Measurements from ENCODE around the gene CAPRIN2.

CAPRIN2 gene

GRCh38 chr12:30757316-30757715, 2.6 kb upstream of the CAPRIN2 start:
- no peak for DNase-seq

DNA sequence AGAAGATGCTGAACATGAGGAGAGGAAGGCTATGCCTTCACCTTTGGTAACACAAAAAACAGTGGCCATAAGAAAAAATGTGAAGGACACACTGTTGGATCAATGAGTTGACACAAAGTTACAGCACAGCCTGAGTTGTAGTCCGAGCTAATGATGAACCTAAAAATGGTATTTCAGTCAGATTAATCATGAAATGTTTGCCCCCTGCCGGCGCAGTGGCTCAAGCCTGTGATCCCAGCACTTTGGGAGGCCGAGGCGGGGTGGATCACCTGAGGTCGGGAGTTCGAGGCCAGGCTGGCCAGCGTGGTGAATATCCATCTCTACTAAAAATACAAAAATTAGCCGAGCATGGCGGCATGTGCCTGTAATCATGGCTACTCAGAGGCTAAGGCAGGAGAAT, 1.3 kb upstream of the CAPRIN2 start:
- DNase-seq, result no peak

- DNase-seq, result no peak
Observed at GRCh38 chr12:30755395-30755762, 628 bp upstream of the CAPRIN2 start.

- peak; percentile 31 for DNase-seq
Observed at GRCh38 chr12:30754383-30754749, 385 bp downstream of the CAPRIN2 start.

DNA sequence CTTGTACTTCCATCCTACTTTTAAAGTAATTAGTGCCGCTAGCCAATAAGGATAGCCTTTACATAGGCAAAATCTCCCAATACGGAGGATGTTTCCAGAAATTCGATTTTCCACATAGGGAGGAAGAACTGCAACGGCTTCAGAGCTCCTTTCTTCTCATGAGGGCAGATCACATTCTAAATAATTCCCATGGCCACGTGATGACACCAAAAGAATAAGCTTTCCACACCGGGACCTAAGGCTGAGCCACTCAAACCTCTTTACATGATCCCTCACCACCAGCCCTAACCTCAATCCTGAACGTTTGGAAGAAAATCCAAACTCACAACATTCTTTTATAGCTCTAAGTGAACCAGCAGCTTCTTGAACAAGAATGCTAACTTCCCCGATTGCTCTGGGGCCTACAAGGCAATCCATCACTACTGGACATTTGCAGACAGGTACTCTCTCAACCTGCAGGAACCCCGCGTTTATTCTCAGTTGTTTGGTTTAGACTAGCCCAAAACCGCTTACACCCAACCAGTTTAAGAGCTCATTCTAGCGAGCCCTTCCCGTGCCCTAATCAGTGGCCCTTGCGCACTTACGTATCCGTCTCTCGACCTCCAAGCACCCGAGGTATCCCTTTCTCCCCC, 884 bp downstream of the CAPRIN2 start:
- no peak for DNase-seq

- DNase-seq, result no peak
Observed at GRCh38 chr12:30753233-30753632, 1.5 kb downstream of the CAPRIN2 start.

DNA sequence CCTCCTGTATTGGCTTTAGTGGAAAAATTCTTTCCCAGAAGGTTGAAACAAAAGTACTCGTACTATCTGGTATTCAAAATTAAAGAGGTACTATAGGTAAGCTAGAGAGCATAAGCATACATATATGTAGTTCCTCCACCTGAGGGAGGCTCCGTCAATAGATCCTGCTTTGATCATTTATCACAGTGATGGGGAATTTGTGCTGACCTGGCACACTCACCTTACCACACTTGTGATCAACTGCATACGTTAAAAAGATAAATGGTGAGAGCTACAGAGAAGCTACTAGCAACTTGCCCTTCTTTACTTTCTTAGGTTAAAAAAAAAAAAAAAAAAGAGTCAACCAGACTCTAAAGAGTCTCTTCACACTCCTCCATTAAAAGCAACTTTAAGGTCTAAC, 2.5 kb downstream of the CAPRIN2 start:
- DNase-seq, result no peak

DNA sequence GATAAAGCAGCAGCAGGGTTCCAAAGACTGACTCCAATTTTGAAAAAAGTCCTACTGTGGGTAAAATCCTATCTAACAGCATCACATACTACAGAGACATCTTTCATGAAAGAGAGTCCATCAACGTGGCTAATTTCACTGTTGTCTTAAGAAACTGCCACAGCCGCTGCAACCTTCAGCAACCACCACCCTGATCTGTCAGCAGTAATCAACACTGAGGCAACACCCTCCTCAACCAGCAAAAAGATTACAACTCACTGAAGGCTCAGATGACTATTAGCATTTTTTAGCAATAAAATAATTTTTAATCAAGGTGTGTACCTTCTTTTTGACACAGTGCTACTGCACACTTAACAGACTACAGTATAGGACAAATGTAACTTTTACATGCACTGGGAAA, 6.6 kb downstream of the CAPRIN2 start:
- DNase-seq, result no peak

GRCh38 chr12:30746190-30746589, 8.6 kb downstream of the CAPRIN2 start:
- no peak for DNase-seq

GRCh38 chr12:30744321-30744720, 10.4 kb downstream of the CAPRIN2 start:
- DNase-seq, result no peak

DNA sequence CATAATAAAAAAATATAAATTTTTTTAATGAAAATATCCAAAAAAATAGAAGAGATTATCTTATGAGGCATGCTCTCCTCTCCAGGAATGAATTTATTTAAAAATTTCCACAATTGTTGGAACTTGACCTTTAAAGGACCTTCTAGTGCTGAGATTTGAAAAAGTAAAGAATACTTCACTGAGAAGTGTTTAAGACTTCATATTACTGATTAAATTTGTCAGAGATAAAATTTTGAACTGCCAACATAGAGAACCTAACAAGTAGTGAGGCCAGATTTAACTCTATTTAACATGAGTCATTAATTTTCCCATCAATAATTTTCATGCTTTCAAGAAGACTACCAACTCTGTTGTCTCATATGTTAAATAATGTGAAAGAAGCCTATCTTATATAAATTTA, 14.5 kb downstream of the CAPRIN2 start:
- no peak for DNase-seq

DNA sequence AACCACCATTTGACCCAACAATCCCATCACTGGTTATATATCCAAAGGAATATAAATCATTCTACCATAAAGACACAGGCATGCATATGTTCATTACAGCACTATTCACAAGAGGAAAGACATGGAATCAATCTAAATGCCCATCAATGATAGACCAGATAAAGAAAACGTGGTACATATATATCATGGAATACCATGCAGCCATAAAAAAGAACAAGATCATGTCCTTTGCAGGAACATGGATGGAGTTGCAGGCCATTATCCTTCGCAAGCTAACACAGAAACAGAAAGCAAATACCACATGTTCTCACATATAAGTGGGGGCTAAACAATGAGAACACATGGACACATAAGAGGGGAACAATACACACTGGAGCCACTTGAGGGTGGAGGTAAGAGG, 15.7 kb downstream of the CAPRIN2 start:
- no peak for DNase-seq

GRCh38 chr12:30732954-30733637, 21.7 kb downstream of the CAPRIN2 start:
- DNase-seq, result no peak

DNA sequence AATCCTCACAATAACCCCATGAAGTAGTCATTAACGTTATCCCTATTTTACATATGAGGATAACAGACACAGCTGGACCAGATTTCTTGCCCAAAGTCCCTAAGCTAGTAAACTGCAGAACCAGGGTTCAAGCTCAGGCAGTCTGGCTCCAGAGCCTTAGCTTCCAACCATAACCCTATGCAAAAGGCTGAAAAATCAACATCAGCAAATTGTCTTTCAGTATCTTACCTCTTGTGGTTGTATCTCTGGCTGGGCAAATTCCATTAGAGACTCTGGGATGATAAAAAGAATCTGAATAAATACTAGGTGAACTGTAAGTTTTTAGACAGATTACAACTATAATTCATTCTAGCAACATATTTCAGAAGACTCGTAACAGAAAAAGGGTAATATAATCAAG, 24.7 kb downstream of the CAPRIN2 start:
- DNase-seq, result no peak

GRCh38 chr12:30729547-30729946, 25.2 kb downstream of the CAPRIN2 start:
- no peak for DNase-seq

DNA sequence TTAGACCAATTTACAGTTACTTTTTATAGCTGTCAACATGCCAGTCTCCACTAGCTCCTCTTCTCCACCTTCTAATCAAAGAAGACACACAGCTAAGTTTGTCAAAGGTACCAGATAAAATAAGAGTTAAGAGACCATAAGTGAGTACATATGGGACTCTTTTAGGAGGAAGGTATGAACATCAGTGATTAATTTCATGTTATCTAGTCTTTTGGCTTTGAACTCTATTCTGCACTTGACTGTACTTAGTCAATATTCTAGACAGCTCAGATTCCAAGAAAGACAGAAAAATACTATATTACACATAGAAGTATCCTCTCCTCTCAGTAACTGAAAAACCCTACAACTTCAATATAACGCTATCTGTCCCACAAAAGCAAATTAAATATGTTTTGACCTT, 28.1 kb downstream of the CAPRIN2 start:
- no peak for DNase-seq

DNA sequence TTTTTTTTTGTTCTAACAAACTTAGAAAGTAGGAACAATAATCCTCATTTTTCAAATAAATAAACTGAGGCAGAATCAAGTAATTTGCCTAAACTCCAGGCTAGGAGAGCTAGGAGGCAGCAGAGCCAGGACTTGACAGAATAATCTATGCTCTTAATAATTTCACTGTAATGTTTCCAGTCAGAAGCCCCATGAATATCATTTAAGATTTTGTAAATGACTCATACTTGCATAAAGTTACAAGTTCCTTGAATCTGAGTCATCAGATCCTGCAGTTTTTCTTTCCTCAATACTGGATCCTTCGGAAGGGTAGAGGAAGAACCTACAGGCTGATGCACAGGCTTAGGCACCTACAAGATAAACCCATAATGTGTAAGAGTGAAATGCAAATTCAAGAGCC, 29.0 kb downstream of the CAPRIN2 start:
- DNase-seq, result no peak

- DNase-seq, result no peak
Observed at GRCh38 chr12:30719060-30719459, 35.7 kb downstream of the CAPRIN2 start.

DNA sequence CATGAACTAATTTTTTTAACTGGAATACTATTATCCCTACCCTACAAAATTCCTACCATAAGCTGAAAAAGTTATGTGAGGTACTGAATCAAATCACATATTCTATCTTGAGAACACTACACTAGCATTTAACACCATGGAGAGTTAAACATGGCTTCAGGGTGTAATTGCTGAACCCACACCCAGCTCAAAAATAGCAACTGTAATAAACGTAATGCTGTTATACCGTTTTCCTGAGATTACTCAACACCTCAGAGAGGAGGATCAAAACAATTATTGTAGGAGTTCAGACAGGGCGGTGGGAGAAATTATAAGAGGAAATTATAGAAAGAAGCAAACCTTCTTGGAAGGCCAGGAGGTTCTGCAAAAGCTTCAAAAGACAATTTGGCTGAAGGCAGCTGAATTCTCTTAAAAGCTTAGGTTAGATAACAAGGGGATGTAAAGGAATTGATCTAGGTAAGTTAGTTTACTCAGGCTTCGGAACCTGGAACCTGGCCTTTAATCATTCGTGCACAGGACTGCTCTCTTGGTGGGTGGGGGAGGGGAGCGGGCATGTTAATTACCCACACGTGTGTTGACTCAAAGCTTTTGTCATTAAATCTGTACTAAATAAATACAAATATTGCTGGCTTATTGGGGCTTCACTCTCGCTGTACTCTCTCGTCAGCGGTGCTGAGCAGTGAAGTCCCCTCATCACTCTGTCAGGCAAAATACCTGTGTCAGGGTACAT, 47.0 kb downstream of the CAPRIN2 start:
- DNase-seq, result no peak

GRCh38 chr12:30706476-30706875, 48.3 kb downstream of the CAPRIN2 start:
- peak; percentile 4 for DNase-seq

DNA sequence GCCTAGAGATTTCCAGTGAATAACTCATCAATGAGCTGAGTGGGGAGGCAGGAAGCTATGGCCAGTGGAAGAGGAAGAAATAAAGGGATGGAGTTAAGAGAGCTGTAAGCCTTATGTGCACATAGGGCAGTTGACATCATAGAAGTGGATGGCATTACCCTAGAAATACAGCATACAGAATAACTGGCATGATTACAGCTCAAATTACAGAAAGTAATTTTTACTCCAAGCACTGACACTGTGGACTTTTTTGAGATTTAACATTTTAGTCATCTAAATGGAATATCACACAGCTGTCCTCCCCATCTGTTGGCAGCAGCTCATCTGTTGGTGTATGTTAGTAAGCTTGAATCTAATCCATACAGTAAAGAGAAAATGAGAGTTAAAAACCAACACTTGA, 53.7 kb downstream of the CAPRIN2 start:
- DNase-seq, result no peak

DNA sequence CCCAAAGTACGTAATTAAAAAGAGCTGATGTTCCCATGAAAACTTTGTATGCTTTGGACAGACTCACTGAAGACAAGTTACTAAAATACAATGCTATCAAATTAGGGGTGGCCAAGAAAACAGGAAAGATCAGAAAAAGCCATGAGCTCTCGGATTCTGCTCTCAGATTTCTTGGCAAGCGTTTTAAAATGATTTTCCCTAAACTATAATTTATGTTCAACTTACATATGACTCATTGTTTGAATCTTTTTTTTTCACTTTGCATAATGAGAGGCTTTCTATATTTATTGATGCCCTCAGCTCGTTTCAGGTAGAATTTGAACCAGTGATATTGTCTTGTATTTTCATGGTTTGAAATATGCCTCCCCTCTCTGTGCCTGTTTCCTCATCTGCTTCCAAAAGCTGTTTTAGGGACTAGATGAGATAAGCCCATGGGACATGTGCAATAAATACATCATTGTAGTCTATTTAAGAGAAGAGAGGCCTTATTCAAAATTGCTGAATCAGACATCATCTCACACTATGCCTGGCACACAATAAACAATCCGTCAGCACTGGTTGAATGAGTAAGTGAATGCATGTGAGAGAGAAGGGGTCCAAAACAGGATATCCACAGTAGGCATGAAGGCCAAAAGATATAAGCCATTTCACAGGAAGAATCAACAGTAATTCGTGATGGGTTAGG, 54.4 kb downstream of the CAPRIN2 start:
- no peak for DNase-seq

DNA sequence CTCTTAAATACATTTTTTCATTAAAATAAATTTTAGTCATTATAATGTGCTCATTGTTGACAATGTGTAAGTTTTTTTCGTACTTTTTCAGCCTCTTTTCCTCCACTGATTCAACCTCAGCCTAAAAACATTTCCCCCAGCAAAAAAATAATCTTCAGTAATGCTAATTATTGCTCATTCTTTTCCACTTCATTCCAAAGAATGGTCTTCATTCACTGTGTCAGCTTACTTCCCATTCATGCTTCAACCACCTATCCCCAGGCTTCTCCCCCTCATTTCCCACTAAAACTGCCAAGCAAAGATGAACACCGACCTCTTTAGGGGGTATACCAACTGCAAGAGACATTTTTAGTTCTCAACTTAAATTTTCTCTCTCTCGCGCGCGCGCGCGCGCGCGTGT, 56.4 kb downstream of the CAPRIN2 start:
- no peak for DNase-seq

DNA sequence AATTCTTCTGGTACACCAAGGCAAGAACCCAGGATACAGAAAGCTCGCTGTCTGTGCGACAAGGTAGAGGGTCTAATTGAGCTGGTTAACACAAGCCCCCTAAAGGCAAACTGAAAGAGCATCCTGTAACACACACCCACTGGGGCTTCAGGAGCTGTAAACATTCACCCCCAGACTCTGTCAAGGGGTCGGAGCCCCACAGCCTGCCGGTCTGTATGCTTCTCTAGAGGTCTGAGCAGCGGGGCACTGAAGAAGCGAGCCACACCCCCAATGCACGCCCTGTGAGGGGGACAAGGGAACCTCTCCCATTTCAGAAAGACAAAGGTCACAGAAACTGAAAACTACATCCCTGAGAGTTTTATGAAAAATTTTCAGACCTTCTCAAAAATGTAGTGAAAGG, 57.8 kb downstream of the CAPRIN2 start:
- no peak for DNase-seq

Measured in COR-L47 (cell line).